ENCODE measurements around the gene RABL6.

RABL6 gene

DNA sequence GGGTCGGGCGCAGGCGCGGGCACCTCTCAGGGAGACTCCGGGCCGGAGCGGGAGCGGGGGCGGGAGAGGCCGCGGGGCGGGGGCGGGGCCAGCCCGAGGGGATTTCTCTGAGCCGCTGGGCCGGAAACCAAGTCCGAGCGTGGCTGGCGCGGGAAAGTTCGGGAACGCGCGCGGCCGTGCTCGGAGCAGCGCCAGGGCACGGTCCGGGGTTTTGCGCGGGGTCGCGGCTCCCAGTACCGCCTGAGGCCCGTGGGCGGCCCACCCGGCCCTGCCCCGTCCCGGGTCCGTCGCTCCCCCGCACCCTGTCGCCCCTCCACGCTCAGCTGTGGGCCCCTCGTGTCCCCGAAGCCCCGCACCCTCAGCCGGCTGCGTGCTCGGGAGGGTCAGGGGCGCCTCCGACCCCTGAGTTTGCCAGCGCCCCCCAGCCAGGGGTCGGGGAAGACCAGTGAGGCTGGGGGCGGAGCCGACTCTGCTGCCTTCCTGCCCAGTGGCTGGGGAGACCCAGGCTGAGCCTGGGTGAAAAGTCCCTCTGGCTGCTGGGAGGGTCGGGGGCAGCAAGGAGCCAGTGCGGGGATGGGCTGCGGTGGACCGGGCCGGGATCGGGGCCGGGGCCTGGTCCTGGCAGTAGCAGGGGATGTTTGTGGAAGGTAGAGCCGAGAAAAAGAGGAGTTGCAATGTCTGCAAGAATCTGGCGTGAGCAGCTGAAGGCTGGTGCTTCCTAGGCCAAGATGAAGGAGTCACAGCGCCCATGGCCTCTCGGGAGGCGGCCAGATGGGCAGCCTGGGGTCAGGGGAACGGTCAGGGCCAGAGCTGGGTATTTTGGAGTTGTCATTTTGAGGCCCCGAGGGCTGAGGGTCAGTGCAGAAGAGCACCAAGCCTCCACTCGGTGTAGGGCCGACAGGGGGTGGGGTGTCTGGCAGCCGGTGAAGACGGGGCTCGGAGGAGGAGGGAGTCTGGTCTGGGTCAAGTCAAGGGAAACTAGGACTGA, 79.2 kb downstream of the RABL6 start:
- DNase-seq: peak; percentile 49 to 55

GRCh38 chr9:136888454-136888853, 80.7 kb downstream of the RABL6 start:
- no peak for DNase-seq

GRCh38 chr9:136889858-136890257, 82.1 kb downstream of the RABL6 start:
- DNase-seq: no peak

- no peak for DNase-seq
Measured at GRCh38 chr9:136890661-136891060, 82.9 kb downstream of the RABL6 start.

Data from activated CD4-positive, alpha-beta T cell treated with anti-CD3 and anti-CD28 coated beads, Interleukin-2, amount 50 U/mL, for 48 hours (primary cell).